ENCODE measurements around the gene MYO1D. TPM values are rescaled to one million over a fixed set of nuclear protein-coding genes. Genes with fewer than 3 reads are reported as not detected.

Gene MYO1D
- total RNA-seq, 1 donor from 2014 or later: 11.9 TPM

DNA sequence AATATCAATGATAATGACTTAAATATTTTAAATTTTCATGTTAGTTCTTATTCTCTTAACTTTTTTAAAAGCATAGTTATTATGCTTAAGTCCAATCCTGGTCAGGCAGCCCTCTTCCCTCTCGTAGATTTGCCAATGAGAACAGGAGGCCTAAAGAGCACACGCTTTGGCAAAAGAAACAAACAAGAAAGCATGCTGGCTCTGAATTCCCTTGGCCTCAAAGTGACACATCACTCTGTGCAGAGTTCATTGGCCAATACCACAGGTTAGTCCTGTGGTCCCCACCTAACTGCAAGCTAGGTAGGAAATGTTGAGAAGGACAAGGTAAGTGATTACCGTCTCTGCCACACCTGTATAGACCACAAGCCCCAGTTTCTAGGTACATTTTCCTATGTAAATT lies 61.5 kb downstream of the MYO1D start:
- H3K9me3 Mint-ChIP-seq: no peaks in the 10 kb centered on the region
- H3K36me3 Mint-ChIP-seq (ENCODE audit: low read depth): no peaks in the 10 kb centered on the region
- TF ChIP-seq, protein P1, sequence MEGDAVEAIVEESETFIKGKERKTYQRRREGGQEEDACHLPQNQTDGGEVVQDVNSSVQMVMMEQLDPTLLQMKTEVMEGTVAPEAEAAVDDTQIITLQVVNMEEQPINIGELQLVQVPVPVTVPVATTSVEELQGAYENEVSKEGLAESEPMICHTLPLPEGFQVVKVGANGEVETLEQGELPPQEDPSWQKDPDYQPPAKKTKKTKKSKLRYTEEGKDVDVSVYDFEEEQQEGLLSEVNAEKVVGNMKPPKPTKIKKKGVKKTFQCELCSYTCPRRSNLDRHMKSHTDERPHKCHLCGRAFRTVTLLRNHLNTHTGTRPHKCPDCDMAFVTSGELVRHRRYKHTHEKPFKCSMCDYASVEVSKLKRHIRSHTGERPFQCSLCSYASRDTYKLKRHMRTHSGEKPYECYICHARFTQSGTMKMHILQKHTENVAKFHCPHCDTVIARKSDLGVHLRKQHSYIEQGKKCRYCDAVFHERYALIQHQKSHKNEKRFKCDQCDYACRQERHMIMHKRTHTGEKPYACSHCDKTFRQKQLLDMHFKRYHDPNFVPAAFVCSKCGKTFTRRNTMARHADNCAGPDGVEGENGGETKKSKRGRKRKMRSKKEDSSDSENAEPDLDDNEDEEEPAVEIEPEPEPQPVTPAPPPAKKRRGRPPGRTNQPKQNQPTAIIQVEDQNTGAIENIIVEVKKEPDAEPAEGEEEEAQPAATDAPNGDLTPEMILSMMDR (conservative IDR thresholded peaks at IDR 0.05): no peak
- no peaks in the 10 kb centered on the region for H3K27me3 Mint-ChIP-seq (ENCODE audit: low read depth)
- H3K4me3 Mint-ChIP-seq: no peak overlapping the region
- DNase-seq (ENCODE audit: low read depth, low spot score): no peak
- H3K4me1 Mint-ChIP-seq: peaks cover 10% of the 10 kb centered on the region
- no peak overlapping the region for H3K27ac Mint-ChIP-seq (ENCODE audit: unreplicated experiment)

DNA sequence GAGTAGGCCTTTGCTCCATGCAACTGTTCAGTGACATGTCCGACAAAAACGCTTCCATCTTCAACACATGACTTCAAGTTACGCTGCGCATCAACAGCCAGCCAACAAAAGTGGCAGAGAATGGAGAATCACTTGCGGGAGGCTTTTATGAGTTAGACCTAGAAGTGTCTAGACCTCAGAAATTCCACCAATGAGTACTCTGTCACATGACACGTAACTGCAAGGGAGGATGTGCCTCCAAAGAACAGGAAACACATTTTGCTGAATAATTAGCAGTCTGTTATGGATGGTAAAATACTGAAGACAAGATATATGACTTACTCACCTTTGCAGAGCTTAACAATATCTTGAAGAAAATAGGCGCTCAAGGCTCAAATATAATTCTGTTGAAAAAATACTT lies 62.1 kb downstream of the MYO1D start:
- no peak overlapping the region for H3K27ac Mint-ChIP-seq (ENCODE audit: unreplicated experiment)

DNA sequence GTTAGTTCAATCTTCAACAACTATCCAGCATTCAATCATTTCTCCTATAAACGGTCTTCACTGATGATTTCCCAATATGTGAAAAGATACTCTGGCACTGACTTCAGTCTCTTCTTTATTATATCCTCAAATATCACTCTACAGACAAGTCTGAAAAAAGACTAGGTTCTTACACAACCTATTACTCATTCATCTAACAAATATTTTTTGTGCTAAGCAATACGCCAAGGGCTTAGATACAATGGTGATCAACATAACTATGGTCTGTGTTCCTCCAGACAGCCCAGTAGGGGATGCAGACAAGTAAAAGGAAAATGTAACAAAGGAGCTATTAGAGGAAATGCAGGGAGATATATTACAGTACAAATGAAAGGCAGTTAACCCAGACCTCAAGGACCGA lies 63.9 kb downstream of the MYO1D start:
- no peaks in the 10 kb centered on the region for H3K36me3 Mint-ChIP-seq (ENCODE audit: low read depth)
- TF ChIP-seq, protein P1 (conservative IDR thresholded peaks at IDR 0.05): no peak
- no peak overlapping the region for H3K4me3 Mint-ChIP-seq
- no peaks in the 10 kb centered on the region for H3K9me3 Mint-ChIP-seq
- DNase-seq (ENCODE audit: low read depth, low spot score): no peak
- H3K4me1 Mint-ChIP-seq: peaks cover 15% of the 10 kb centered on the region
- no peaks in the 10 kb centered on the region for H3K27me3 Mint-ChIP-seq (ENCODE audit: low read depth)
- H3K27ac Mint-ChIP-seq (ENCODE audit: unreplicated experiment): no peak overlapping the region

More for the DNA sequence above, 62.1 kb downstream of the MYO1D start:
- no peak overlapping the region for H3K4me3 Mint-ChIP-seq
- H3K36me3 Mint-ChIP-seq (ENCODE audit: low read depth): no peaks in the 10 kb centered on the region
- no peak for DNase-seq (ENCODE audit: low read depth, low spot score)
- H3K4me1 Mint-ChIP-seq: peaks cover 10% of the 10 kb centered on the region
- no peaks in the 10 kb centered on the region for H3K9me3 Mint-ChIP-seq
- no peaks in the 10 kb centered on the region for H3K27me3 Mint-ChIP-seq (ENCODE audit: low read depth)
- TF ChIP-seq, protein P1 (conservative IDR thresholded peaks at IDR 0.05): no peak

DNA sequence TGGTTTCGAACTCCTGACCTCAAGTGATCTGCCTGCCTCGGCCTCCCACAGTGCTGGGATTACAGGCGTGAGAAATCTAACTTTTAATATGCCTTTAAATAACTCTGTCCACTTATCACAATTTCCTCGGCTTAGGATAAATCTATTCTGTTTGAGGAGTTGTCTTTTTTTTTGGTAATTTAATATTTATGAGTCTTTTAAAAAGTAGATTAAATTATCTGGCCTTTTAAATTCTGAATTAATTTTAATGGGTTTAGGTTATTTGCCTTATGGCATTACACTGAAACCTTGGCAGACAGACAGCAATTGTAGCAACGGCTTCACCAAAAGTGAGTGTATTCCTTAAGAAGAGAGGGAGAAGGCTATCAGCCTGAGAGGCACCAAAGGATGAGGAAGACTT lies 66.2 kb downstream of the MYO1D start:
- Mint-ChIP-seq H3K4me3 (no peak overlapping the region), H3K36me3 (ENCODE audit: low read depth) (no peaks in the 10 kb centered on the region), H3K27ac (ENCODE audit: unreplicated experiment) (no peak overlapping the region), H3K9me3 (no peaks in the 10 kb centered on the region), H3K27me3 (ENCODE audit: low read depth) (no peaks in the 10 kb centered on the region), H3K4me1 (peaks cover 22% of the 10 kb centered on the region)
- no peak for DNase-seq (ENCODE audit: low read depth, low spot score)
- TF ChIP-seq, protein P1 (conservative IDR thresholded peaks at IDR 0.05): no peak

DNA sequence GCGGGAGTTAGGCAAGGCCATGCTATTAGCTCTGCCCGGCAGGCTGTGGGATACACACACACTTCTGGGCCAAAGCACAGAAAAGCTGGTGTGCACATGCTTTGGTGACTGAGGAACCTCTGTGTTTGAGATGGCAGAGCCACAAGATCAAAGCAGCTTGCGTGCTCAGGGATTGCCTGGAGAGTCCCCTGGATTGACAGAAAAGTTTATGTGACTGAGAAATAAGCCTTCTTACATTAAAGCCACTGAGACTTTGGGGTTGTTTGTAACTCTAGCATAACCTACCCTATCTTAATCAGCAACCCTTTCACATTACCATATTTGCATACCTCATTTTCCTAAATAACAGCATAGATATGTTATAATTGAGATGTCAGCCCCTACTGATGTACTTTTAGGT lies 69.3 kb downstream of the MYO1D start:
- Mint-ChIP-seq H3K36me3 (ENCODE audit: low read depth) (no peaks in the 10 kb centered on the region), H3K9me3 (no peaks in the 10 kb centered on the region), H3K27me3 (ENCODE audit: low read depth) (no peaks in the 10 kb centered on the region), H3K4me1 (peaks cover 12% of the 10 kb centered on the region), H3K4me3 (no peak overlapping the region), H3K27ac (ENCODE audit: unreplicated experiment) (no peak overlapping the region)
- DNase-seq (ENCODE audit: low read depth, low spot score): no peak
- TF ChIP-seq, protein P1 (conservative IDR thresholded peaks at IDR 0.05): no peak

DNA sequence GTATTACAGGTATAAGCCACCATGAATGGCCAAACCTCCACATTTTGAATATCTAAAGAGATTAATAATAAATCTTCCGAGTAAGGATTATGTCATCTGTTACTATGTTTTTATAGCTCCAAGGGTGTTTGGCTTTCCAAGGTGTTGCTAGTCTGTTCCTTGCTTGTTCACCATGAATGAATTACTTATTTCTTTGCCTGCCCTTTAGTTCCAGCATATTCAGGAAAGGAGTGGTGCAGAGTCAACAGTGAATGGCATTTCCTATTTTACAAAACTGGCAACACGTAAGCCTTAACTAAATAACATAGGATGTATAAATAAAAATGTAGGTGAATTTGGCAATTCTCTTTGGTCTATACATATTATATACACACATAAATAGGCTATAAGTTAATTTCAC lies 70.3 kb downstream of the MYO1D start:
- TF ChIP-seq, protein P1 (conservative IDR thresholded peaks at IDR 0.05): no peak
- no peaks in the 10 kb centered on the region for H3K36me3 Mint-ChIP-seq (ENCODE audit: low read depth)
- H3K27me3 Mint-ChIP-seq (ENCODE audit: low read depth): no peaks in the 10 kb centered on the region
- H3K9me3 Mint-ChIP-seq: no peaks in the 10 kb centered on the region
- H3K4me1 Mint-ChIP-seq: peaks cover 12% of the 10 kb centered on the region
- H3K4me3 Mint-ChIP-seq: no peak overlapping the region
- no peak for DNase-seq (ENCODE audit: low read depth, low spot score)
- H3K27ac Mint-ChIP-seq (ENCODE audit: unreplicated experiment): no peak overlapping the region
